Type B pancreatic cell (in vitro differentiated cells): Measurements from ENCODE around the gene ZNF343. TPM values are rescaled to one million over a fixed set of nuclear protein-coding genes. Genes with fewer than 3 reads are reported as not detected.
"Not testable (repeated sequence)": the region's sequence is repeated elsewhere in the genome, so short reads cannot be mapped to it uniquely, and the experiment has no call there.

Experiments
- DNase-seq: peaks from one replicate; pipeline ENCODE4 v3.0.0; 2021; ENCODE audit warnings: mixed read lengths; ENCODE audit not compliant: unreplicated experiment; ENCODE audit errors: extremely low spot score
- H3K27ac Mint-ChIP-seq: 2 replicates; pipeline ENCODE4 v1.8.0; 2021; ENCODE audit warnings: mild to moderate bottlenecking, mixed read lengths
- H3K27me3 Mint-ChIP-seq: 2 replicates; pipeline ENCODE4 v1.8.0; 2021; ENCODE audit warnings: mixed read lengths
- H3K36me3 Mint-ChIP-seq: 2 replicates; pipeline ENCODE4 v1.8.0; 2021; ENCODE audit warnings: mixed read lengths
- H3K4me1 Mint-ChIP-seq: one replicate; pipeline ENCODE4 v1.8.0; 2021; ENCODE audit warnings: mixed read lengths; ENCODE audit not compliant: unreplicated experiment
- H3K4me3 Mint-ChIP-seq: 2 replicates; pipeline ENCODE4 v1.8.0; 2021; ENCODE audit warnings: mild to moderate bottlenecking, mixed read lengths
- H3K9me3 Mint-ChIP-seq: 2 replicates; pipeline ENCODE4 v1.8.0; 2021; ENCODE audit warnings: mixed read lengths
- total RNA-seq: library from RNA; stranded (reverse); gene quantifications from 2 replicates; pipeline ENCODE4 v1.2.1, GENCODE V29; 2021; ENCODE audit warnings: low replicate concordance
- TF ChIP-seq, protein P1 (sequence below): fragments of 200-600 bp; sonication (generic); conservative IDR thresholded peaks from 2 replicates; pipeline ENCODE4 v1.5.0; 2021; ENCODE audit warnings: antibody characterized with exemption, mild to moderate bottlenecking

ZNF343 gene
- total RNA-seq, 1 donor from 2014 or later, result 16.6 TPM

DNA sequence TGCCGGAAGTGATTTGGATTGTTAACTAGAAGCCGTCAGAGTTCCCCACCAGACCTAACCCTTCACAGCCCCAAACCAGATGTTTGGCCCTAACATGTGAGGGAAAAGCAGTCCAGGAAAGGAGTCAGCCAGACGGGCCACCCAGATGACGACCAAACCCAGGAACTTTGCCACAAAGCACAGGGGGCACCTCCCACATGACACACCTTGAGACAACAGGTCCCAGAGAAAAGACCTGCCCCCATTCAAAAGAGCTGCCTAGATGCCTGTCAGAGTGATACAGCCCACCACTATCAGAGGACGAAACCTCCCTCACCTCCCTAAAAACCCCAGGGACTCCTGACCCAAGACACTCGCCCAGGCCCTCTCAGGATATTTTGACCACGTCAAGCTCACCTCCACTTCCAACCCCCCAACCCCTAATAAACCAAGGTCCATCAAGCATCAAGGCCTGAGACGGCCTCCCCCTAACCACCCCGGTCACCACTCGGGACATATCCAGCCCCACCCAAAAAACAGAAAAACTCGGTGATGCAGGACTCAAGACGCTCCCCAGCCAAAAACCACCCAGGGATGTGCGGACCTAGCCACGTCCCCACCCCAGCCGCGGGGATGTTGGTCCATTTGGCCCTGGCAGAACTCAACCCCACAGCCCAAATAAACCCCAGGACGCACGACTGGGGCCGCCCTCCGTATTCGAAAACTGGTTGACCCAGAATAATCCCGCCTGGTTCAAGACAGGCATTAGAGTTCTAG lies 662 bp downstream of the ZNF343 start:
- TF ChIP-seq, protein P1, sequence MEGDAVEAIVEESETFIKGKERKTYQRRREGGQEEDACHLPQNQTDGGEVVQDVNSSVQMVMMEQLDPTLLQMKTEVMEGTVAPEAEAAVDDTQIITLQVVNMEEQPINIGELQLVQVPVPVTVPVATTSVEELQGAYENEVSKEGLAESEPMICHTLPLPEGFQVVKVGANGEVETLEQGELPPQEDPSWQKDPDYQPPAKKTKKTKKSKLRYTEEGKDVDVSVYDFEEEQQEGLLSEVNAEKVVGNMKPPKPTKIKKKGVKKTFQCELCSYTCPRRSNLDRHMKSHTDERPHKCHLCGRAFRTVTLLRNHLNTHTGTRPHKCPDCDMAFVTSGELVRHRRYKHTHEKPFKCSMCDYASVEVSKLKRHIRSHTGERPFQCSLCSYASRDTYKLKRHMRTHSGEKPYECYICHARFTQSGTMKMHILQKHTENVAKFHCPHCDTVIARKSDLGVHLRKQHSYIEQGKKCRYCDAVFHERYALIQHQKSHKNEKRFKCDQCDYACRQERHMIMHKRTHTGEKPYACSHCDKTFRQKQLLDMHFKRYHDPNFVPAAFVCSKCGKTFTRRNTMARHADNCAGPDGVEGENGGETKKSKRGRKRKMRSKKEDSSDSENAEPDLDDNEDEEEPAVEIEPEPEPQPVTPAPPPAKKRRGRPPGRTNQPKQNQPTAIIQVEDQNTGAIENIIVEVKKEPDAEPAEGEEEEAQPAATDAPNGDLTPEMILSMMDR, result no peak
- H3K4me1 Mint-ChIP-seq, result peaks cover 14% of the 10 kb centered on the region
- no peak for DNase-seq
- no peaks in the 10 kb centered on the region for H3K9me3 Mint-ChIP-seq
- H3K4me3 Mint-ChIP-seq, result peak overlapping the region; percentile 100
- H3K27me3 Mint-ChIP-seq, result peaks cover 19% of the 10 kb centered on the region
- H3K27ac Mint-ChIP-seq, result peak overlapping the region; percentile 86
- peaks cover 1% of the 10 kb centered on the region for H3K36me3 Mint-ChIP-seq

DNA sequence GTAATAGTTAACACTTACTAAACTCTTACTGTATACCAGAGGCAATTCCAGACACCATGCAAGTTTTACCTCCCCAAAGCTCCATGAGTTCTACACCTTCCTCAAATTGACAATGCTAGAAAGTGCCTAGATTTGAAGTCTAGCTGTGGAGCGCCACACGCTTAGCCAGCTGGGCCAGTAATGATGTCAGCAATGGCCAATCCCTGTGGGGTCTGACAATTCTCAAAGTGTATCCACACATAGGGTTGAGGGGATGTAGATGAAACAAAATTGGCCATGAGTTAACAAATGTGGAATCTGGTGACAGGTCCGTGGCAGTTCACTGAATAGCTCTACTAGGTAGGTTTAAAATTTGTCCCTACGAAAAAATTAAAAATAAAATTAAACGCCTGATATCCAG lies 1.3 kb downstream of the ZNF343 start:
- peaks cover 6% of the 10 kb centered on the region for H3K36me3 Mint-ChIP-seq

DNA sequence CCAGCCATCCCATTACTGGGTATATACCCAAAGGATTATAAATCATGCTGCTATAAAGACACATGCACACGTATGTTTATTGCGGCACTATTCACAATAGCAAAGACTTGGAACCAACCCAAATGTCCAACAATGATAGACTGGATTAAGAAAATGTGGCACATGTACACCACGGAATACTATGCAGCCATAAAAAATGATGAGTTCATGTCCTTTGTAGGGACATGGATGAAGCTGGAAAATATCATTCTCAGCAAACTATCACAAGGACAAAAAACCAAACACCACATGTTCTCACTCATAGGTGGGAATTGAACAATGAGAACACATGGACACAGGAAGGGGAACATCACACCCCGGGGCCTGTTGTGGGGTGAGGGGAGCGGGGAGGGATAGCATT lies 2.3 kb downstream of the ZNF343 start:
- H3K36me3 Mint-ChIP-seq, H3K9me3 Mint-ChIP-seq, H3K27ac Mint-ChIP-seq, DNase-seq, H3K27me3 Mint-ChIP-seq: not testable (repeated sequence)
- Mint-ChIP-seq H3K4me3 (peak overlapping the region; percentile 45), H3K4me1 (peaks cover 14% of the 10 kb centered on the region)

More for the DNA sequence above, 1.3 kb downstream of the ZNF343 start:
- Mint-ChIP-seq H3K27ac (no peak overlapping the region), H3K4me1 (peaks cover 14% of the 10 kb centered on the region), H3K9me3 (no peaks in the 10 kb centered on the region), H3K27me3 (peaks cover 16% of the 10 kb centered on the region), H3K4me3 (peak overlapping the region; percentile 100)
- TF ChIP-seq, protein P1, result no peak
- no peak for DNase-seq

DNA sequence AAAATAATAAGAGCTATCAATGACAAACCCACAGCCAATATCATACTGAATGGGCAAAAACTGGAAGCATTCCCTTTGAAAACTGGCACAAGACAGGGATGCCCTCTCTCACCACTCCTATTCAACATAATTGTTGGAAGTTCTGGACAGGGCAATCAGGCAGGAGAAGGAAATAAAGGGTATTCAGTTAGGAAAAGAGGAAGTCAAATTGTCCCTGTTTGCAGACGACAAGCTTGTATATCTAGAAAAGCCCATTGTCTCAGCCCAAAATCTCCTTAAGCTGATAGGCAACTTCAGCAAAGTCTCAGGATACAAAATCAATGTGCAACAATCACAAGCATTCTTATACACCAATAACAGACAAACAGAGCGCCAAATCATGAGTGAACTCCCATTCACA lies 3.9 kb downstream of the ZNF343 start:
- Mint-ChIP-seq H3K4me1 (peaks cover 14% of the 10 kb centered on the region), H3K36me3 (peaks cover 15% of the 10 kb centered on the region)
- H3K27me3 Mint-ChIP-seq, H3K9me3 Mint-ChIP-seq, DNase-seq, H3K27ac Mint-ChIP-seq, H3K4me3 Mint-ChIP-seq: not testable (repeated sequence)

DNA sequence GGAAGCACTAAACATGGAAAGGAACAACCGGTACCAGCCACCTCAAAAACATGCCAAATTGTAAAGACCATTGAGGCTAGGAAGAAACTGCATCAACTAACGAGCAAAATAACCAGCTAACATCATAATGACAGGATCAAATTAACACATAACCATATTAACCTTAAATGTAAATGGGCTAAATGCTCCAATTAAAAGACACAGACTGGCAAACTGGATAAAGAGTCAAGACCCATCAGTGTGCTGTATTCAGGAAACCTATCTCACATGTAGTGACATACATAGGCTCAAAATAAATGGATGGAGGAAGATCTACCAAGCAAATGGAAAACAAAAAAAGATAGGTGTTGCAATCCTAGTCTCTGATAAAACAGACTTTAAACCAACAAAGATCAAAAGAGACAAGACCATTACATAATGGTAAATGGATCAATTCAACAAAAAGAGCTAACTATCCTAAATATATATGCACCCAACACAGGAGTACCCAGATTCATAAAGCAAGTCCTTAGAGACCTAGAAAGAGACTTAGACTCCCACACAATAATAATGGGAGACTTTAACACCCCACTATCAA lies 5.8 kb downstream of the ZNF343 start:
- not testable (repeated sequence) for H3K9me3 Mint-ChIP-seq, H3K27ac Mint-ChIP-seq, H3K27me3 Mint-ChIP-seq, DNase-seq, H3K4me1 Mint-ChIP-seq, H3K4me3 Mint-ChIP-seq
- peaks cover 27% of the 10 kb centered on the region for H3K36me3 Mint-ChIP-seq

DNA sequence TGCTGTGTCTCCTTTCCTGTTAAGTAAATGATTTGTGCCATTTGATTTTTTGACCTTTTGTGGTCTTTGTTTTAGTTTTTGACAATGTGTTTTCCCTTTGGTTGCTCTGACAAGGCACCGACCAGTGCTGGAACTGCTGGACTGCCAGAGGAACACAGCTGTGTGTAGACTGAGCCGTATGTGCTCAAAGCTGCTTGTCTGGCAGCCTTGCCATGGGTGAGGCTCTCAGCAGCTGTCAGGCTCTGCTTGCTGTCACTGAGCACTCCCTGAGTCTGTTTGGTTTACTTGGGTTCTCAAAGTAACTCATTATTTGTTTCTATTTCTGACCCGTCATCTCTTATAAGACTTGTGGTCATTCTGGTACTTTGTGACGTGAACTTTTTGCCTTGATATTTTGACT lies 23.1 kb downstream of the ZNF343 start:
- Mint-ChIP-seq H3K27ac (no peak overlapping the region), H3K4me3 (no peak overlapping the region)
- TF ChIP-seq, protein P1, result no peak

DNA sequence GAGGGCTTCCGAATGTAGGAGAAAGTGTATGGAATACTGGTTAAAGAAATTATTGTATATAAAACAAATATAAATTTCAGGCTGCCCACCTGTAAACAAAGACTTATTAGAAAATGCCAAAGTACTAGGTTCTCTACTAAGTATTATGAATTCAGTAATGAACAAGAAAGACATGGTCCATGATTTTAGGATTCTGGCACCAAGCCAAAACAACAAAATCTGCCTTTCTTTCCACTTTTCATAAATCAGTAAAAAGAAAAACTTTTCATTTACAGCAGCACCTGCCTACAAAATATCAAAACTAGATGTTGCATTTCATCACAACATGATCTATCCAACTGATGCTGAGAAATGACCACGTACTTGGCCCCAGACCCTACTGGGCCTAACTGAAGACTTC lies 23.6 kb downstream of the ZNF343 start:
- H3K9me3 Mint-ChIP-seq, result no peaks in the 10 kb centered on the region
- no peak for DNase-seq
- TF ChIP-seq, protein P1, result no peak
- H3K36me3 Mint-ChIP-seq, result peaks cover 38% of the 10 kb centered on the region
- no peak overlapping the region for H3K4me3 Mint-ChIP-seq
- H3K27ac Mint-ChIP-seq, result no peak overlapping the region
- H3K4me1 Mint-ChIP-seq, result no peaks in the 10 kb centered on the region
- no peaks in the 10 kb centered on the region for H3K27me3 Mint-ChIP-seq

More for the DNA sequence above, 23.1 kb downstream of the ZNF343 start:
- Mint-ChIP-seq H3K27me3 (no peaks in the 10 kb centered on the region), H3K4me1 (no peaks in the 10 kb centered on the region), H3K9me3 (no peaks in the 10 kb centered on the region), H3K36me3 (peaks cover 33% of the 10 kb centered on the region)
- DNase-seq, result no peak
